ENCODE results near the gene GRIK3. TPM values are rescaled to one million over a fixed set of nuclear protein-coding genes. Genes with fewer than 3 reads are reported as not detected.

Gene GRIK3
- total and polyA plus RNA-seq, 2 of the 8 experiments (the other 6 are each of a cell fraction or from before 2014, with no cell fraction given) = 2.1 to 3.4 TPM

GRCh38 chr1:36771240-36771639 lies 263.1 kb downstream of the GRIK3 start (continued):
- TF ChIP-seq HDAC2 (IDR thresholded peaks at IDR 0.05; ENCODE audit: borderline replicate concordance in 1 of 2, low read depth in 2 of 2, low read length in 2 of 2) (peak; percentile 53 to 95; a peak in 2 of 4 replicates), POU5F1 (IDR thresholded peaks at IDR 0.05; ENCODE audit: low read depth, low read length) (no peak), TEAD4 (IDR thresholded peaks at IDR 0.05; ENCODE audit: low read depth, low read length) (peak; percentile 66), RXRA (IDR thresholded peaks at IDR 0.05; ENCODE audit: insufficient read depth, low read depth, low read length) (peak; percentile 57; the same call in 1 of the 2 replicates), JUN (IDR thresholded peaks at IDR 0.05; ENCODE audit: low read depth, low read length) (no peak), E2F6 (IDR thresholded peaks at IDR 0.05) (peak; percentile 93), CHD7 (IDR thresholded peaks at IDR 0.05; ENCODE audit: insufficient replicate concordance, low read length) (peak; percentile 61), CREB1 (IDR thresholded peaks at IDR 0.05) (peak; percentile 39; the same call in 1 of the 2 replicates), ATF2 (IDR thresholded peaks at IDR 0.05; ENCODE audit: low read length) (peak; percentile 49; the same call in 1 of the 2 replicates)
